Measurements from ENCODE around the gene TMPRSS7.

DNA sequence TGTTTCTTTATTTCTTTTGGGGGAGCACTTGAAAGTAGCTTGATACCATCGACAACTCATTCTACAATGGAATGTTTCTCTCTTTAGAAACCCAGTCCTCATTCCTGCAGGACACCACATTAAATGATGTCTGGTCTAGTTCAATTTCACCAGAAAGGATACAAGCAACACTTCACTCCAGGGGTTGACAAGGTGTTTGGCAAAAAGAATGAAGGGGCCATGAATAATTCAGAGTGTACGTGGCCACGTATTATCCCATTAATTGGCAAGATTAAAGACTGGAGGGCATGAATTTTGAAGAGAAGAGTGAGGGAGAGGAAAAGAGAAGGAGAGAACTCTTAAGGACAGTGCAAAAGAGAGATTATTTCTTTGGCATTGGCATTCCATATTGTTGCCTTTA, 705 bp downstream of the TMPRSS7 start:
- TF ChIP-seq, protein P1, sequence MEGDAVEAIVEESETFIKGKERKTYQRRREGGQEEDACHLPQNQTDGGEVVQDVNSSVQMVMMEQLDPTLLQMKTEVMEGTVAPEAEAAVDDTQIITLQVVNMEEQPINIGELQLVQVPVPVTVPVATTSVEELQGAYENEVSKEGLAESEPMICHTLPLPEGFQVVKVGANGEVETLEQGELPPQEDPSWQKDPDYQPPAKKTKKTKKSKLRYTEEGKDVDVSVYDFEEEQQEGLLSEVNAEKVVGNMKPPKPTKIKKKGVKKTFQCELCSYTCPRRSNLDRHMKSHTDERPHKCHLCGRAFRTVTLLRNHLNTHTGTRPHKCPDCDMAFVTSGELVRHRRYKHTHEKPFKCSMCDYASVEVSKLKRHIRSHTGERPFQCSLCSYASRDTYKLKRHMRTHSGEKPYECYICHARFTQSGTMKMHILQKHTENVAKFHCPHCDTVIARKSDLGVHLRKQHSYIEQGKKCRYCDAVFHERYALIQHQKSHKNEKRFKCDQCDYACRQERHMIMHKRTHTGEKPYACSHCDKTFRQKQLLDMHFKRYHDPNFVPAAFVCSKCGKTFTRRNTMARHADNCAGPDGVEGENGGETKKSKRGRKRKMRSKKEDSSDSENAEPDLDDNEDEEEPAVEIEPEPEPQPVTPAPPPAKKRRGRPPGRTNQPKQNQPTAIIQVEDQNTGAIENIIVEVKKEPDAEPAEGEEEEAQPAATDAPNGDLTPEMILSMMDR (IDR thresholded peaks at IDR 0.05): no peak
- no peak for TF ChIP-seq POLR2A (IDR thresholded peaks at IDR 0.05)
